WTC11 (cell line): ENCODE results near the gene ACOT9. TPM values are rescaled to one million over a fixed set of nuclear protein-coding genes. Genes with fewer than 3 reads are reported as not detected.

Experiments used
- ATAC-seq: fragments of 200-7000 bp; cut with Tn5 transposase; 2 replicates; pipeline ENCODE4 v1.10.0; 2021; ENCODE audit warnings: mild to moderate bottlenecking, moderate library complexity
- CTCF ChIA-PET: fragments of 300-600 bp; sonication (Branson Sonifier 250); formaldehyde crosslinking; loops from one replicate; lab custom pipeline; 2021; ENCODE audit warnings: antibody characterized with exemption; lab: Charles Lee
- POLR2A ChIA-PET: fragments of 350-600 bp; sonication (Branson Sonifier 250); formaldehyde crosslinking; loops from one replicate; lab custom pipeline; 2021; ENCODE audit warnings: antibody characterized with exemption; lab: Charles Lee
- DNase-seq: peaks from one replicate; pipeline ENCODE4 v3.0.0; 2021; ENCODE audit warnings: low spot score
- H3K27ac Mint-ChIP-seq: 2 replicates; pipeline ENCODE4 v1.8.0; 2021; ENCODE audit warnings: mixed read lengths
- H3K27me3 Mint-ChIP-seq: 2 replicates; pipeline ENCODE4 v1.8.0; 2021; ENCODE audit warnings: low read depth, mild to moderate bottlenecking, moderate library complexity, mixed read lengths
- H3K36me3 Mint-ChIP-seq: 2 replicates; pipeline ENCODE4 v1.8.0; 2021; ENCODE audit warnings: mixed read lengths
- H3K4me1 Mint-ChIP-seq: 2 replicates; pipeline ENCODE4 v1.8.0; 2022; ENCODE audit warnings: mixed read lengths
- H3K4me3 Mint-ChIP-seq: 2 replicates; pipeline ENCODE4 v1.8.0; 2021; ENCODE audit warnings: mild to moderate bottlenecking, moderate library complexity, mixed read lengths
- H3K9me3 Mint-ChIP-seq: 2 replicates; pipeline ENCODE4 v1.8.0; 2021; ENCODE audit warnings: mixed read lengths
- HMGA2 ChIP-seq: fragments of 250-450 bp; sonication (Bioruptor Pico); IDR thresholded peaks from 2 replicates; pipeline ENCODE4 v1.4.0; 2021; ENCODE audit warnings: mild to moderate bottlenecking, moderate library complexity
- JUN ChIP-seq: sonication (generic); formaldehyde crosslinking; IDR thresholded peaks from 2 replicates; pipeline ENCODE4 v1.8.0; 2023; ENCODE audit warnings: mild to moderate bottlenecking, missing genetic modification reagents
- NFYB ChIP-seq: sonication (generic); formaldehyde crosslinking; conservative IDR thresholded peaks from 2 replicates; pipeline ENCODE4 v1.8.0; 2022; ENCODE audit warnings: low read depth, missing genetic modification reagents
- NR1H2 ChIP-seq: sonication (generic); formaldehyde crosslinking; IDR thresholded peaks from 2 replicates; pipeline ENCODE4 v1.9.0; 2021; ENCODE audit warnings: mild to moderate bottlenecking, moderate library complexity, missing genetic modification reagents
- OVOL2 ChIP-seq: fragments of 250-450 bp; sonication (Bioruptor Pico); IDR thresholded peaks from 2 replicates; pipeline ENCODE4 v1.9.0; 2021; ENCODE audit warnings: mild to moderate bottlenecking, borderline replicate concordance
- TEAD1 ChIP-seq: sonication (generic); formaldehyde crosslinking; IDR thresholded peaks from 2 replicates; pipeline ENCODE4 v1.8.0; 2022; ENCODE audit warnings: mild to moderate bottlenecking, missing genetic modification reagents
- ZNF416 ChIP-seq: fragments of 250-450 bp; sonication (Bioruptor Pico); IDR thresholded peaks from 2 replicates; pipeline ENCODE4 v1.9.0; 2021; ENCODE audit warnings: mild to moderate bottlenecking, inconsistent platforms
- total RNA-seq: library from RNA; stranded (reverse); gene quantifications from 3 replicates; pipeline ENCODE4 v1.2.3, GENCODE V29; 2021
- TF ChIP-seq, protein P1 (sequence below): sonication (generic); formaldehyde crosslinking; IDR thresholded peaks from 2 replicates; pipeline ENCODE4 v1.8.1; 2022; ENCODE audit warnings: mild to moderate bottlenecking, moderate library complexity, missing genetic modification reagents
- TF ChIP-seq, protein P2 (sequence below): sonication (generic); formaldehyde crosslinking; IDR thresholded peaks from 2 replicates; pipeline ENCODE4 v1.8.0; 2022; ENCODE audit warnings: mild to moderate bottlenecking, missing genetic modification reagents
- TF ChIP-seq, protein P3 (sequence below): sonication (generic); formaldehyde crosslinking; IDR thresholded peaks from 2 replicates; pipeline ENCODE4 v1.8.1; 2022; ENCODE audit warnings: missing genetic modification reagents, borderline replicate concordance
- TF ChIP-seq, protein P4 (sequence below): sonication (generic); formaldehyde crosslinking; IDR thresholded peaks from 2 replicates; pipeline ENCODE4 v1.8.0; 2022; ENCODE audit warnings: missing genetic modification reagents
- TF ChIP-seq, protein P5 (sequence below): sonication (generic); formaldehyde crosslinking; IDR thresholded peaks from 2 replicates; pipeline ENCODE4 v1.8.0; 2022; ENCODE audit warnings: mild to moderate bottlenecking, missing genetic modification reagents
- TF ChIP-seq, protein P6 (sequence below): sonication (generic); formaldehyde crosslinking; IDR thresholded peaks from 2 replicates; pipeline ENCODE4 v1.8.1; 2023; ENCODE audit warnings: mild to moderate bottlenecking, missing genetic modification reagents, moderate library complexity
- TF ChIP-seq, protein P7 (sequence below): sonication (generic); formaldehyde crosslinking; IDR thresholded peaks from 2 replicates; pipeline ENCODE4 v1.8.1; 2022; ENCODE audit warnings: mild to moderate bottlenecking, missing genetic modification reagents, moderate library complexity, borderline replicate concordance
- TF ChIP-seq, protein P8 (sequence below): sonication (generic); formaldehyde crosslinking; IDR thresholded peaks from 2 replicates; pipeline ENCODE4 v1.8.1; 2023; ENCODE audit warnings: mild to moderate bottlenecking, moderate library complexity, missing genetic modification reagents
- TF ChIP-seq, protein P9 (sequence below): sonication (generic); formaldehyde crosslinking; IDR thresholded peaks from 2 replicates; pipeline ENCODE4 v1.8.1; 2023; ENCODE audit warnings: mild to moderate bottlenecking, missing genetic modification reagents

The ACOT9 gene
- total RNA-seq, 1 experiment from 2014 or later: 29.3 TPM

DNA sequence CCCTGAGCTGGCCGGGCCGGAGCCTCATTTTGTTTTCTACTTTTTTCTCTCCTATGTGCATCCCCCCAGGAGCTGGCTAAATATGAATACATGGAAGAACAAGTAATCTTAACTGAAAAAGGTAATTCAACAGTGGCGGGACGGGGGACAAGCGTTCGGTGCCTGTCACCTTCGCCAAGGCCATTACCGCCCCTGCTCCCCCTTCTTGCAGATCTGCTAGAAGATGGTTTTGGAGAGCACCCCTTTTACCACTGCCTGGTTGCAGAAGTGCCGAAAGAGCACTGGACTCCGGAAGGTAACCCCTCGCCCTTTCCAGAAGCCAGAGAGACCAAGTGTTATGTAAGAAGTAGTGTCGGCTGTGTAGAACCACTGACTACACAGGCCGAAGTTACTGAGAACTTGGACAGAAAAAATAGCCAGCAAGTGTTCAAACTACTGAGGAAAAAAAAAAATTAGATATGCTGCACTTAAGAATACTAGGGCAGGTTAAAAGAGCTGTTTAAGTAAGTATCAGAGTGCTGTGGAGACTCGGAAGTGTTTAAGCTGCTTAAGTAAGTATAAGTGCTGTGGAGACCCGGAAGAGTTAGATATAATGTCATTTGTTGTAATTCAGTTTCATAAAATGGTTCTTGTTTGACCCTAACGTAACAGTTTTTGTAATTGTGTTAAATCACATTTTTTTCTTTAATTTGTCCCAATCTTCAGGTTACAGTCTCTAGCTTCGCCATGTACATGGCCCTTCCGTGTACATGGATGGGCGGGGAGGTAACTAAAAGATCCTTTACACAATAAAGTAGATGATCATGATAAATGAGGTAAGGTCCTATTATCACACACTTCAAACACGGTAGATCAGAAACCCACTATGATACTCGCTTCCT lies 40.8 kb upstream of the ACOT9 start:
- DNase-seq (no peak), ATAC-seq (no peak)
- POLR2A ChIA-PET: interaction anchor here (1.0 to 1.6 kb wide), 2 partner anchors 30 to 118 kb away, joined by 3 to 9 read pairs; no protein-coding TSS in a partner anchor
- H3K27ac Mint-ChIP-seq: peak overlapping the region; percentile 74
- H3K4me3 Mint-ChIP-seq: peak overlapping the region; percentile 93
- peaks cover 24% of the 10 kb centered on the region for H3K36me3 Mint-ChIP-seq
- TF ChIP-seq HMGA2 (no peak), NFYB (CRISPR knock-in tag) (no peak), TEAD1 (CRISPR knock-in tag) (no peak)
- TF ChIP-seq, protein P1, sequence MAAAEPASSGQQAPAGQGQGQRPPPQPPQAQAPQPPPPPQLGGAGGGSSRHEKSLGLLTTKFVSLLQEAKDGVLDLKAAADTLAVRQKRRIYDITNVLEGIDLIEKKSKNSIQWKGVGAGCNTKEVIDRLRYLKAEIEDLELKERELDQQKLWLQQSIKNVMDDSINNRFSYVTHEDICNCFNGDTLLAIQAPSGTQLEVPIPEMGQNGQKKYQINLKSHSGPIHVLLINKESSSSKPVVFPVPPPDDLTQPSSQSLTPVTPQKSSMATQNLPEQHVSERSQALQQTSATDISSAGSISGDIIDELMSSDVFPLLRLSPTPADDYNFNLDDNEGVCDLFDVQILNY (CRISPR knock-in tag): no peak
- TF ChIP-seq, protein P2, sequence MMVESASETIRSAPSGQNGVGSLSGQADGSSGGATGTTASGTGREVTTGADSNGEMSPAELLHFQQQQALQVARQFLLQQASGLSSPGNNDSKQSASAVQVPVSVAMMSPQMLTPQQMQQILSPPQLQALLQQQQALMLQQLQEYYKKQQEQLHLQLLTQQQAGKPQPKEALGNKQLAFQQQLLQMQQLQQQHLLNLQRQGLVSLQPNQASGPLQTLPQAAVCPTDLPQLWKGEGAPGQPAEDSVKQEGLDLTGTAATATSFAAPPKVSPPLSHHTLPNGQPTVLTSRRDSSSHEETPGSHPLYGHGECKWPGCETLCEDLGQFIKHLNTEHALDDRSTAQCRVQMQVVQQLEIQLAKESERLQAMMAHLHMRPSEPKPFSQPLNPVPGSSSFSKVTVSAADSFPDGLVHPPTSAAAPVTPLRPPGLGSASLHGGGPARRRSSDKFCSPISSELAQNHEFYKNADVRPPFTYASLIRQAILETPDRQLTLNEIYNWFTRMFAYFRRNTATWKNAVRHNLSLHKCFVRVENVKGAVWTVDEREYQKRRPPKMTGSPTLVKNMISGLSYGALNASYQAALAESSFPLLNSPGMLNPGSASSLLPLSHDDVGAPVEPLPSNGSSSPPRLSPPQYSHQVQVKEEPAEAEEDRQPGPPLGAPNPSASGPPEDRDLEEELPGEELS: no peak
- TF ChIP-seq, protein P3, sequence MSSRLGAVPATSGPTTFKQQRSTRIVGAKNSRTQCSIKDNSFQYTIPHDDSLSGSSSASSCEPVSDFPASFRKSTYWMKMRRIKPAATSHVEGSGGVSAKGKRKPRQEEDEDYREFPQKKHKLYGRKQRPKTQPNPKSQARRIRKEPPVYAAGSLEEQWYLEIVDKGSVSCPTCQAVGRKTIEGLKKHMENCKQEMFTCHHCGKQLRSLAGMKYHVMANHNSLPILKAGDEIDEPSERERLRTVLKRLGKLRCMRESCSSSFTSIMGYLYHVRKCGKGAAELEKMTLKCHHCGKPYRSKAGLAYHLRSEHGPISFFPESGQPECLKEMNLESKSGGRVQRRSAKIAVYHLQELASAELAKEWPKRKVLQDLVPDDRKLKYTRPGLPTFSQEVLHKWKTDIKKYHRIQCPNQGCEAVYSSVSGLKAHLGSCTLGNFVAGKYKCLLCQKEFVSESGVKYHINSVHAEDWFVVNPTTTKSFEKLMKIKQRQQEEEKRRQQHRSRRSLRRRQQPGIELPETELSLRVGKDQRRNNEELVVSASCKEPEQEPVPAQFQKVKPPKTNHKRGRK (CRISPR knock-in tag): no peak
- TF ChIP-seq, protein P4, sequence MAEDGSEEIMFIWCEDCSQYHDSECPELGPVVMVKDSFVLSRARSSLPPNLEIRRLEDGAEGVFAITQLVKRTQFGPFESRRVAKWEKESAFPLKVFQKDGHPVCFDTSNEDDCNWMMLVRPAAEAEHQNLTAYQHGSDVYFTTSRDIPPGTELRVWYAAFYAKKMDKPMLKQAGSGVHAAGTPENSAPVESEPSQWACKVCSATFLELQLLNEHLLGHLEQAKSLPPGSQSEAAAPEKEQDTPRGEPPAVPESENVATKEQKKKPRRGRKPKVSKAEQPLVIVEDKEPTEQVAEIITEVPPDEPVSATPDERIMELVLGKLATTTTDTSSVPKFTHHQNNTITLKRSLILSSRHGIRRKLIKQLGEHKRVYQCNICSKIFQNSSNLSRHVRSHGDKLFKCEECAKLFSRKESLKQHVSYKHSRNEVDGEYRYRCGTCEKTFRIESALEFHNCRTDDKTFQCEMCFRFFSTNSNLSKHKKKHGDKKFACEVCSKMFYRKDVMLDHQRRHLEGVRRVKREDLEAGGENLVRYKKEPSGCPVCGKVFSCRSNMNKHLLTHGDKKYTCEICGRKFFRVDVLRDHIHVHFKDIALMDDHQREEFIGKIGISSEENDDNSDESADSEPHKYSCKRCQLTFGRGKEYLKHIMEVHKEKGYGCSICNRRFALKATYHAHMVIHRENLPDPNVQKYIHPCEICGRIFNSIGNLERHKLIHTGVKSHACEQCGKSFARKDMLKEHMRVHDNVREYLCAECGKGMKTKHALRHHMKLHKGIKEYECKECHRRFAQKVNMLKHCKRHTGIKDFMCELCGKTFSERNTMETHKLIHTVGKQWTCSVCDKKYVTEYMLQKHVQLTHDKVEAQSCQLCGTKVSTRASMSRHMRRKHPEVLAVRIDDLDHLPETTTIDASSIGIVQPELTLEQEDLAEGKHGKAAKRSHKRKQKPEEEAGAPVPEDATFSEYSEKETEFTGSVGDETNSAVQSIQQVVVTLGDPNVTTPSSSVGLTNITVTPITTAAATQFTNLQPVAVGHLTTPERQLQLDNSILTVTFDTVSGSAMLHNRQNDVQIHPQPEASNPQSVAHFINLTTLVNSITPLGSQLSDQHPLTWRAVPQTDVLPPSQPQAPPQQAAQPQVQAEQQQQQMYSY (CRISPR knock-in tag): no peak
- TF ChIP-seq, protein P5, sequence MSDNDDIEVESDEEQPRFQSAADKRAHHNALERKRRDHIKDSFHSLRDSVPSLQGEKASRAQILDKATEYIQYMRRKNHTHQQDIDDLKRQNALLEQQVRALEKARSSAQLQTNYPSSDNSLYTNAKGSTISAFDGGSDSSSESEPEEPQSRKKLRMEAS (CRISPR knock-in tag): no peak
- TF ChIP-seq, all 79 proteins: peak for 0
- H3K9me3 Mint-ChIP-seq: no peaks in the 10 kb centered on the region
- CTCF ChIA-PET: interaction anchor here (0.7 to 2.0 kb wide), 9 partner anchors 14 to 123 kb away, joined by 3 to 27 read pairs (median 5); partner anchors contain the start of gene ACOT9
- no peaks in the 10 kb centered on the region; the same call in 1 of the 2 replicates for H3K27me3 Mint-ChIP-seq
- peaks cover 28% of the 10 kb centered on the region for H3K4me1 Mint-ChIP-seq

DNA sequence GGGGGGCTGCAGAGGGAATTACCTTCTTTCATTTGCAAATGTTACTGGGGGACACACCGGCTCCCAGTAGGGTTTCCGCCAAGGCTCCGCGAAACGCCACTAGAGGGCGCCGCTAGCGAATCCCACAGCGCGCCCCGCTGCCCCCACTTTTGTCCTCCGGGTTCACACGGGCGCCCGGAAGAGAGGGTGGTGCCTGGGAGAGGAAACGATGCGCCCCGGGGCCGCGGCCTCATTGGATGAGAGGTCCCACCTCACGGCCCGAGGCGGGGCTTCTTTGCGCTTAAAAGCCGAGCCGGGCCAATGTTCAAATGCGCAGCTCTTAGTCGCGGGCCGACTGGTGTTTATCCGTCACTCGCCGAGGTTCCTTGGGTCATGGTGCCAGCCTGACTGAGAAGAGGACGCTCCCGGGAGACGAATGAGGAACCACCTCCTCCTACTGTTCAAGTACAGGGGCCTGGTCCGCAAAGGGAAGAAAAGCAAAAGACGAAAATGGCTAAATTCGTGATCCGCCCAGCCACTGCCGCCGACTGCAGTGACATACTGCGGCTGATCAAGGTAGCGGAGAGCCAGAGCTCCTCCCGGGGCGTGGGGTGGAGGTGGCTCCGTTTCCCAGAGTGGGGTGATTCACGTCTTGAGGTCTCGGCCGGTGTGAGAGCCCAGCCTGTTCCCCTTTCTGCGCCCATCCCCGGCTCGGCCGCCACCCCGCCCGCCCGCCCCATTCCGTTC lies 40.0 kb upstream of the ACOT9 start, which contains the start of gene SAT1:
Gene SAT1, plus strand, starts transcription at position 311 of the 726 bp plus-strand sequence. Its CDS starts 179 bp downstream, at position 490.
- DNase-seq: peak; percentile 95
- Mint-ChIP-seq H3K27ac (peak within 1 kb of the TSS; percentile 94), H3K9me3 (no peaks in the 10 kb centered on the region), H3K36me3 (peaks cover 24% of the 10 kb centered on the region), H3K4me1 (peaks cover 23% of the 10 kb centered on the region), H3K27me3 (no peaks in the 10 kb centered on the region; the same call in 1 of the 2 replicates), H3K4me3 (peak within 1 kb of the TSS; percentile 93)
- ChIA-PET CTCF (interaction anchor here (1.0 to 2.0 kb wide), 9 partner anchors 14 to 271 kb away, joined by 3 to 27 read pairs (median 5); partner anchors contain the start of gene ACOT9), POLR2A (interaction anchor here (0.6 to 1.6 kb wide), 6 partner anchors 30 to 124 kb away, joined by 3 to 9 read pairs (median 4); partner anchors contain the start of gene ACOT9)
- peak; percentile 99 for ATAC-seq
- TF ChIP-seq NR1H2 (CRISPR knock-in tag) (no peak), ZNF416 (CRISPR knock-in tag) (no peak), TEAD1 (CRISPR knock-in tag) (no peak), JUN (CRISPR knock-in tag) (no peak), OVOL2 (no peak)
- TF ChIP-seq, protein P6, sequence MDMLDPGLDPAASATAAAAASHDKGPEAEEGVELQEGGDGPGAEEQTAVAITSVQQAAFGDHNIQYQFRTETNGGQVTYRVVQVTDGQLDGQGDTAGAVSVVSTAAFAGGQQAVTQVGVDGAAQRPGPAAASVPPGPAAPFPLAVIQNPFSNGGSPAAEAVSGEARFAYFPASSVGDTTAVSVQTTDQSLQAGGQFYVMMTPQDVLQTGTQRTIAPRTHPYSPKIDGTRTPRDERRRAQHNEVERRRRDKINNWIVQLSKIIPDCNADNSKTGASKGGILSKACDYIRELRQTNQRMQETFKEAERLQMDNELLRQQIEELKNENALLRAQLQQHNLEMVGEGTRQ (CRISPR knock-in tag): no peak
- TF ChIP-seq, protein P7, sequence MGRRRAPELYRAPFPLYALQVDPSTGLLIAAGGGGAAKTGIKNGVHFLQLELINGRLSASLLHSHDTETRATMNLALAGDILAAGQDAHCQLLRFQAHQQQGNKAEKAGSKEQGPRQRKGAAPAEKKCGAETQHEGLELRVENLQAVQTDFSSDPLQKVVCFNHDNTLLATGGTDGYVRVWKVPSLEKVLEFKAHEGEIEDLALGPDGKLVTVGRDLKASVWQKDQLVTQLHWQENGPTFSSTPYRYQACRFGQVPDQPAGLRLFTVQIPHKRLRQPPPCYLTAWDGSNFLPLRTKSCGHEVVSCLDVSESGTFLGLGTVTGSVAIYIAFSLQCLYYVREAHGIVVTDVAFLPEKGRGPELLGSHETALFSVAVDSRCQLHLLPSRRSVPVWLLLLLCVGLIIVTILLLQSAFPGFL (CRISPR knock-in tag): no peak
- TF ChIP-seq, protein P8, sequence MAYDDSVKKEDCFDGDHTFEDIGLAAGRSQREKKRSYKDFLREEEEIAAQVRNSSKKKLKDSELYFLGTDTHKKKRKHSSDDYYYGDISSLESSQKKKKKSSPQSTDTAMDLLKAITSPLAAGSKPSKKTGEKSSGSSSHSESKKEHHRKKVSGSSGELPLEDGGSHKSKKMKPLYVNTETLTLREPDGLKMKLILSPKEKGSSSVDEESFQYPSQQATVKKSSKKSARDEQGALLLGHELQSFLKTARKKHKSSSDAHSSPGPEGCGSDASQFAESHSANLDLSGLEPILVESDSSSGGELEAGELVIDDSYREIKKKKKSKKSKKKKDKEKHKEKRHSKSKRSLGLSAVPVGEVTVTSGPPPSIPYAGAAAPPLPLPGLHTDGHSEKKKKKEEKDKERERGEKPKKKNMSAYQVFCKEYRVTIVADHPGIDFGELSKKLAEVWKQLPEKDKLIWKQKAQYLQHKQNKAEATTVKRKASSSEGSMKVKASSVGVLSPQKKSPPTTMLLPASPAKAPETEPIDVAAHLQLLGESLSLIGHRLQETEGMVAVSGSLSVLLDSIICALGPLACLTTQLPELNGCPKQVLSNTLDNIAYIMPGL: peak; percentile 24; the same call in 1 of the 2 replicates
- TF ChIP-seq, protein P9, sequence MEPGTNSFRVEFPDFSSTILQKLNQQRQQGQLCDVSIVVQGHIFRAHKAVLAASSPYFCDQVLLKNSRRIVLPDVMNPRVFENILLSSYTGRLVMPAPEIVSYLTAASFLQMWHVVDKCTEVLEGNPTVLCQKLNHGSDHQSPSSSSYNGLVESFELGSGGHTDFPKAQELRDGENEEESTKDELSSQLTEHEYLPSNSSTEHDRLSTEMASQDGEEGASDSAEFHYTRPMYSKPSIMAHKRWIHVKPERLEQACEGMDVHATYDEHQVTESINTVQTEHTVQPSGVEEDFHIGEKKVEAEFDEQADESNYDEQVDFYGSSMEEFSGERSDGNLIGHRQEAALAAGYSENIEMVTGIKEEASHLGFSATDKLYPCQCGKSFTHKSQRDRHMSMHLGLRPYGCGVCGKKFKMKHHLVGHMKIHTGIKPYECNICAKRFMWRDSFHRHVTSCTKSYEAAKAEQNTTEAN (CRISPR knock-in tag): no peak
